Activated naive CD4-positive, alpha-beta T cell treated with anti-CD3 and anti-CD28 coated beads, Interleukin-2, amount 50 U/mL, for 72 hours (primary cell): ENCODE data around the gene NUP35. TPM values are rescaled to one million over a fixed set of nuclear protein-coding genes. Genes with fewer than 3 reads are reported as not detected.
A peak's percentile ranks its signal among the peaks of the same experiment; 100 is the strongest.
"Not testable (repeated sequence)": the region's sequence is repeated elsewhere in the genome, so short reads cannot be mapped to it uniquely, and the experiment has no call there.

ENCODE experiments used
- ATAC-seq, 2 donors: fragments of 150-1000 bp; cut with Tn5 transposase; 2 replicates each; pipeline ENCODE4 v1.10.0; 2021; ENCODE audit warnings: mild to moderate bottlenecking in 2 of 2, moderate library complexity in 2 of 2
- DNase-seq, 2 donors: peaks; one replicate each; pipeline ENCODE4 v3.0.0; 2021 to 2022; ENCODE audit warnings: low spot score in 2 of 2
- H3K27ac Mint-ChIP-seq, 2 donors: one replicate each; pipeline ENCODE4 v1.8.0; 2022; ENCODE audit warnings: mild to moderate bottlenecking in 2 of 2, mixed read lengths in 2 of 2
- H3K36me3 Mint-ChIP-seq, 2 donors: one replicate each; pipeline ENCODE4 v1.8.0; 2022; ENCODE audit warnings: mixed read lengths in 2 of 2
- H3K9me3 Mint-ChIP-seq, 2 donors: one replicate each; pipeline ENCODE4 v1.8.0; 2022; ENCODE audit warnings: mixed read lengths in 2 of 2
- total RNA-seq, 2 donors: library from RNA; stranded (reverse); gene quantifications; one replicate each; pipeline ENCODE4 v1.2.3, GENCODE V29; 2022

NUP35 gene
- total RNA-seq, 2 donors from 2014 or later, result 28.7 to 35.0 TPM

DNA sequence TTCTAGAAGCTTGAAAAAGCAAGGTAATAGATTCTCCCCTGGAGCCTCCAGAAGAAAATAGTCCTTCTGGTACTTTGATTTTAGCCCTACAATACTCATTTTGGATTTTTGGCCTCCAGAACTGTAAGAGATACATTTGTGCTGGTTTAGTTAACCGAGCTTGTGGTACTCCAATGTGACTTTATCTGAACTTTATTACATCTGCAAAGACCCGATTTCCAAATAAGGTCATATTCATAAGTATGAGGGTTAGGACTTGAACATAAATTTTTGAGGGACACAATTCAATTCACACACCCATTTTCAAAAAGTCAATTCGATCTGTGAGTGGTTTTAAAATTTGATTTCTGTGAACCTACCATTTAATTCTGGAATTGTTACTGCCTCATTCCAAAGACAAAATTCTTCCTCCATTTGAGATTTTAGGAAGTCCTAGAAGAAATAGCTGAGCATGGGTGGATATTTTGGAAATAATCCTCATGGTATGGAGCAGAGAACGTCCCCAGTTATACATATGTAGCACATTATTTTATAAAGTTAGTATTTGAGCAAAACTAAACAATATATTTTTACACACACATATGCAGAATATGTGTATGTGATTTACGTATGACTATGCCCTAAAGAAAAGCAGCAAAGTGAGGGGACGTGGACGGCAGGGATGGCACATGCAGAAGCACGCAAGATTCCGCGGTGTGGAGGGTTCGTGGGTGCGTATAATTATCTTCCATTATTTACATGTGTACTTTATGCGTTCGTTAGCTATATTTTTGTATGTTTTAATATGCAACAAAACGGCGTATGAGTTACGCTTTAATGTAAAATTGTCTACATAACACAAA lies 905 bp upstream of the NUP35 start:
- ATAC-seq (no peak), DNase-seq (no peak)
- Mint-ChIP-seq H3K27ac (peak overlapping the region; percentile 1 to 97), H3K36me3 (peaks cover 10 to 13% of the 10 kb centered on the region in 2 donors), H3K9me3 (no peaks in the 10 kb centered on the region)

DNA sequence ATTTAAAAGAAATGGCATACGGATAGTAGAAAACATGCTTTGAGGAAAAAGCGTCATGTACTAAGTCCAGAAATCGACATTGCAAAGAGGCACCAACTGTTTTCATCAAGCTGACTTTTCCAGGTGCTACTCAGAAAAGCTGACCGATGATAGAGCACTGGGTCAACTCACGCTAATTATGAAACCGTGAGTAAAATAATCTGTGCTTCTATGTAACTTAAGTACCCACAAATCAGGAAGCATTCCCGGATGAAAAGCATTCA lies 353 bp upstream of the NUP35 start:
- ATAC-seq, result peak; percentile 27 to 57
- Mint-ChIP-seq H3K27ac (peak overlapping the region; percentile 1 to 97), H3K9me3 (no peaks in the 10 kb centered on the region), H3K36me3 (peaks cover 12 to 15% of the 10 kb centered on the region in 2 donors)
- DNase-seq, result no peak

DNA sequence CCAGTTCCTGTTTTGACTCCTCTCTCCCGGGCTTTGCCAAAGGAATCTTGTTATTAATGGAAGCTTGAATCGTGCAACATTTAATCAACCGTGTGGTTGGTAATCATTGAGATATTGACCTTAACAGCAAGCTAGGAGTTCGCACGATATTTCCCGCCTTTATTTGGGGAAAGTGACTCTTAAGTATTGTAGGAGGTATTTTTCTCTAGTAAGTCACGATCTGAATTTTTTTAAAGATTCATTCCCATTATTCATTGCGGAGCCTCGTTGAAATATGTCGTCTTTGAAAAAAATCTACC lies 663 bp downstream of the NUP35 start:
- DNase-seq, result no peak
- H3K9me3 Mint-ChIP-seq, result no peaks in the 10 kb centered on the region
- ATAC-seq, result no peak
- peak overlapping the region; percentile 96 to 97 for H3K27ac Mint-ChIP-seq
- peaks cover 15 to 19% of the 10 kb centered on the region in 2 donors for H3K36me3 Mint-ChIP-seq

DNA sequence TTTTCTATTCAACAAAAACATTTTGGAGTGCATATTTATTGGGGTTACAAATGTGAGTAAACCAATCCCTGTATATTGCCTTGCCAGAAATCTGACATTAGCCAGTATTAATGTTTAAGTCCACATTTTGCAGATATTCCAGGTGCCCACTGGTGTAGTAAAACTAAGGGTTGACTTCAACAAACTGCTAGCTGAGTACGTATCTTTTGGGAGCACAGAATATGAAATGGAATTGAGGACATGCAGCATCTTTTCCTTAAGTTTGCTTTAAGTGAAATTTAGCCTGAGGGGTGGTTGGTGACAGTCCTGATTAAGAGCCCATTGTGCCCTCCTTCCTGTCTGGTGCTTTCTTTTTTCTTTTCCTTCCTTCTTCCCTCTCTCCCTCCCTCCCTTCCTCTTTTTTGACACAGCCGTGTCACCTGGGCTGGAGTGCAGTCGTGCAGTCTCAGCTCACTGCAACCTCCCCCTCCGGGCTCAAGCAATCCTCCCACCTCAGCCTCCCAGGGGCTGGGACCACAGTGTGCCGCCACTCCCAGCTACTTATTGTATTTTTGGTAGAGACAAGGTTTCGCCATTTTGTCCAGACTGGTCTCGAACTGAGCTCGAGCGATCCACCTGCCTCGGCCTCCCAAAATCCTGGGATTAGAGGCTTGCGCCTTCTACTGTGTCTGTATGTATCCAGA lies 1.6 kb downstream of the NUP35 start:
- Mint-ChIP-seq H3K9me3 (no peaks in the 10 kb centered on the region), H3K36me3 (peaks cover 15 to 19% of the 10 kb centered on the region in 2 donors), H3K27ac (peak overlapping the region in 1 of 2 donors; percentile 69)
- DNase-seq (no peak), ATAC-seq (no peak)

- Mint-ChIP-seq H3K36me3 (peaks cover 15 to 19% of the 10 kb centered on the region in 2 donors), H3K27ac (peak overlapping the region in 1 of 2 donors; percentile 38), H3K9me3 (no peaks in the 10 kb centered on the region)
- DNase-seq (no peak), ATAC-seq (no peak)
These were observed 2.4 kb downstream of the NUP35 start for GRCh38 chr2:183126635-183127034.

DNA sequence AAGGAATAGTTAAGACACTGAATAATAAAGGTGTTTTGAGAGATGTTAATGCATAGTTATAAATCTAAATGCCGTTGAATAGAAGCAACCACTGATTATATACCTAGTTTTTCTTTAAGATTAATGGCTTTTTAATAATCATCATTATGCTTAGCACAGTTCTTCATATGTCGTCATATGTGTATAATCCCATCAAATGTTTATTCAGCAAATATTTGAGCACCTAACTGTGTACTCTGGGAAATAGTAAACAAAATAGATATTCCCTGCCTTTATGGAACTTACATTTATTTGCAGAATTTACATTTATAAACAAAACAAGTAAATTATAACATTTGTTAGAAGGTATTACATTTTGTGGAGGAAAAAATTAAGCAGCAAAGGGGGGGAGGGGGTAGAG lies 9.8 kb downstream of the NUP35 start:
- Mint-ChIP-seq H3K36me3 (peaks cover 14 to 22% of the 10 kb centered on the region in 2 donors), H3K9me3 (no peaks in the 10 kb centered on the region), H3K27ac (no peak overlapping the region)
- no peak for DNase-seq
- no peak for ATAC-seq

GRCh38 chr2:183148955-183149354 lies 24.7 kb downstream of the NUP35 start:
- DNase-seq, result no peak
- H3K9me3 Mint-ChIP-seq, result no peaks in the 10 kb centered on the region
- no peak overlapping the region for H3K27ac Mint-ChIP-seq
- no peak for ATAC-seq
- peaks cover 35 to 67% of the 10 kb centered on the region in 2 donors for H3K36me3 Mint-ChIP-seq

- H3K36me3 Mint-ChIP-seq, result peaks cover 37 to 67% of the 10 kb centered on the region in 2 donors
- H3K27ac Mint-ChIP-seq, result peak overlapping the region in 1 of 2 donors; percentile 44
- ATAC-seq (no peak), DNase-seq (no peak)
- no peaks in the 10 kb centered on the region for H3K9me3 Mint-ChIP-seq
These were observed 25.2 kb downstream of the NUP35 start for GRCh38 chr2:183149489-183149888.

DNA sequence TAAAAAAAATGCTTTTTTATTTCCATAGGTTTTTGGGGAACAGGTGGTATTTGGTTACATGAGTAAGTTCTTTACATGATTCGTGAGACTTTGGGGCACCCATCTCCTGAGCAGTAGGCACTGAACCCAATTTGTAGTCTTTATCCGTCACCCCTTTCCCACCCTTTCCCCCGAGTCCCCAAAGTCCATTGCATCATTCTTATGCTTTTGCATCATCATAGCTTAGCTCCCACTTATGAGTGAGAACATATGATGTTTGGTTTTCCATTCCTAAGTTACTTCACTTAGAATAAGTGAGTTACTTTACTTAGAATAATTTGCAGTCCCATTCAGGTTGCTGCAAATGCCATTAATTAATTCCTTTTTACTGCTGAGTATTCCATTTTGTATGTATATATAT lies 28.0 kb downstream of the NUP35 start:
- H3K9me3 Mint-ChIP-seq, ATAC-seq, DNase-seq, H3K27ac Mint-ChIP-seq: not testable (repeated sequence)
- peaks cover 31 to 45% of the 10 kb centered on the region in 2 donors for H3K36me3 Mint-ChIP-seq

GRCh38 chr2:183153967-183154366 lies 29.7 kb downstream of the NUP35 start:
- DNase-seq, result no peak
- Mint-ChIP-seq H3K27ac (no peak overlapping the region), H3K36me3 (peaks cover 22 to 35% of the 10 kb centered on the region in 2 donors), H3K9me3 (no peaks in the 10 kb centered on the region)
- no peak for ATAC-seq

GRCh38 chr2:183154772-183155171 lies 30.5 kb downstream of the NUP35 start:
- H3K27ac Mint-ChIP-seq, H3K9me3 Mint-ChIP-seq, ATAC-seq, DNase-seq: not testable (repeated sequence)
- H3K36me3 Mint-ChIP-seq, result peaks cover 22 to 35% of the 10 kb centered on the region in 2 donors

DNA sequence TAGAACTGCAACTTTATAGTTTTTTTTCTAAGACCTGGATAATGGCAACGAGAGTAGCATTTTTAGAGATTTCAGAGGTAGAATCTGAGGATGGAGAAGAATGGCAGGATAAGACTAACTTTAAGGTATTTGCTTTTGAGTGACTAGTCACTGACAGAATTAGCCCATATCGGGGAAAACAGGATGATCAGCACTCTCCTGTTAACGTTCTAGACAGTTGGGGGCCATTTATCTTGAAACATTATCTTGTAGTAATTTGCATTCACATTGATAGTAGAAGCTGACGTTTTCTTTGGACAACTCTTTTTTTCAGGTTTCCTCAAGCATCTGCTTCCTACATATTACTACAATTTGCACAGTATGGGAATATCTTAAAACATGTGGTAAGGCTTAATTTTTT lies 32.9 kb downstream of the NUP35 start:
- no peak for ATAC-seq
- Mint-ChIP-seq H3K9me3 (no peaks in the 10 kb centered on the region), H3K27ac (no peak overlapping the region), H3K36me3 (peaks cover 25 to 40% of the 10 kb centered on the region in 2 donors)
- no peak for DNase-seq

- DNase-seq, result no peak
- H3K36me3 Mint-ChIP-seq, result peaks cover 40 to 59% of the 10 kb centered on the region in 2 donors
- ATAC-seq, result no peak
These were observed 38.1 kb downstream of the NUP35 start for GRCh38 chr2:183162362-183162761.

GRCh38 chr2:183163821-183164649 lies 39.8 kb downstream of the NUP35 start:
- Mint-ChIP-seq H3K27ac (no peak overlapping the region), H3K9me3 (peaks cover 0 to 18% of the 10 kb centered on the region in 2 donors), H3K36me3 (peaks cover 40 to 63% of the 10 kb centered on the region in 2 donors)
- ATAC-seq (no peak), DNase-seq (no peak)

More at GRCh38 chr2:183162362-183162761, 38.1 kb downstream of the NUP35 start:
- Mint-ChIP-seq H3K9me3 (peaks cover 0 to 18% of the 10 kb centered on the region in 2 donors), H3K27ac (no peak overlapping the region)

DNA sequence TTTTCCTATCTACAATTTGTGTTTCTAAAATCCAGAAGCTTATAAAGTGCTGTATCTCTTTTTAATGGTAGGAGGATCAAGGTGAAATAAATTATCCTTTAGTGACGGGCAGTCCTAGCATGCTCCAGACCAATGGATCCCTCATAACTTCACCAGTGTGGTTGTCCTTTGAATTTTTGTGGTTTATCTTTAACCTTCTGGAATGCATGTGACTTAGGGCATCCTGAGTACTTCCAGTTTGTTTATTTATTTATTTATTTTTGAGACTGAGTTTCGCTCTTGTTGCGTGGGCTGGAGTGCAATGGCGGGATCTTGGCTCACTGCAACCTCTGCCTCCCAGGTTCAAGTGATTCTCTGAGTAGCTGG lies 40.4 kb downstream of the NUP35 start:
- peaks cover 0 to 18% of the 10 kb centered on the region in 2 donors for H3K9me3 Mint-ChIP-seq
- DNase-seq (no peak), ATAC-seq (no peak)
- no peak overlapping the region for H3K27ac Mint-ChIP-seq
- peaks cover 40 to 69% of the 10 kb centered on the region in 2 donors for H3K36me3 Mint-ChIP-seq

- ATAC-seq (no peak), DNase-seq (no peak)
- Mint-ChIP-seq H3K36me3 (peaks cover 37 to 75% of the 10 kb centered on the region in 2 donors), H3K27ac (no peak overlapping the region), H3K9me3 (peaks cover 0 to 18% of the 10 kb centered on the region in 2 donors)
These were observed 42.0 kb downstream of the NUP35 start for GRCh38 chr2:183166210-183166609.

GRCh38 chr2:183166976-183167375 lies 42.7 kb downstream of the NUP35 start:
- not testable (repeated sequence) for ATAC-seq, DNase-seq, H3K27ac Mint-ChIP-seq
- H3K9me3 Mint-ChIP-seq, result peaks cover 0 to 18% of the 10 kb centered on the region in 2 donors
- H3K36me3 Mint-ChIP-seq, result peaks cover 31 to 69% of the 10 kb centered on the region in 2 donors
